K562 (cell line): ENCODE data around the gene YPEL1. TPM values are rescaled to one million over a fixed set of nuclear protein-coding genes. Genes with fewer than 3 reads are reported as not detected.

Source experiments
- ATAC-seq: fragments of 200-7000 bp; cut with Tn5 transposase; 3 replicates; pipeline ENCODE4 v1.9.1; 2020; ENCODE audit warnings: moderate library complexity
- BruUV-seq: library from RNA; stranded (reverse); fragments of 400-500 nt; replicated peaks from 2 replicates; lab custom pipeline; 2021; lab: Mats Ljungman, UMichigan
- CTCF ChIA-PET: fragments of 300-600 bp; formaldehyde crosslinking; extraction: SDS; loops from one replicate; lab custom pipeline; 2021; ENCODE audit warnings: low intra/inter-chr PET ratio; lab: Yijun Ruan, JAX
- POLR2A ChIA-PET: fragments of 300-600, 350-650 bp; sonication (Branson Sonifier 250); formaldehyde crosslinking; extraction: SDS; loops from one replicate; lab custom pipeline; 2021; ENCODE audit warnings: antibody characterized with exemption, inconsistent platforms; lab: Yijun Ruan, JAX
- DNase-seq, 4 experiments: peaks; one replicate each; pipeline versions ENCODE4 v3.0.0 to v3.0.0-alpha.2; 2011 to 2018; ENCODE audit warnings: low spot score in 3 of 4, mixed read lengths in 3 of 4; ENCODE audit errors: extremely low read depth in 1 of 4
- FAIRE-seq: peaks from 2 replicates; lab custom pipeline; 2011; peaks lifted over from hg19 to GRCh38; lab: Jason Lieb, UNC
- H2AFZ ChIP-seq: 2 replicates; pipeline ENCODE4 v1.6.0; 2011; ENCODE audit warnings: low read depth, low read length, control low read depth, inconsistent platforms
- H3K27ac ChIP-seq: fragments of 200-600 bp; 3 replicates; pipeline ENCODE4 v1.8.0; 2011; ENCODE audit warnings: low read depth, mild to moderate bottlenecking, control low read depth, inconsistent platforms, low read length, moderate library complexity, mixed read lengths; ENCODE audit errors: extremely low read depth
- H3K27me3 ChIP-seq, 2 experiments: fragments of 300-600 bp in 1 of 2; 2 replicates in 1 of 2; 3 replicates in 1 of 2; pipeline versions ENCODE4 v1.6.0 to v1.8.0; 2011; ENCODE audit warnings: inconsistent platforms in 2 of 2, low read length in 2 of 2, mild to moderate bottlenecking in 1 of 2, mixed read lengths in 1 of 2, moderate library complexity in 1 of 2; ENCODE audit not compliant: control insufficient read depth in 2 of 2, insufficient read depth in 2 of 2
- H3K36me3 ChIP-seq: fragments of 300-600 bp; 3 replicates; pipeline ENCODE4 v1.8.0; 2011; ENCODE audit warnings: mild to moderate bottlenecking, low read length, inconsistent platforms; ENCODE audit not compliant: control insufficient read depth, insufficient read depth
- H3K4me1 ChIP-seq, 2 experiments: fragments of 200-600 bp in 1 of 2; replicated peaks in 1 of 2; 2 replicates in 1 of 2; 3 replicates in 1 of 2; pipeline versions ENCODE4 v1.5.1 to v1.8.0; 2011; ENCODE audit warnings: inconsistent platforms in 2 of 2, low read length in 2 of 2, mild to moderate bottlenecking in 1 of 2, mixed read lengths in 1 of 2, moderate library complexity in 1 of 2; ENCODE audit not compliant: control insufficient read depth in 2 of 2, insufficient read depth in 2 of 2
- H3K4me2 ChIP-seq: 2 replicates; pipeline ENCODE4 v1.6.1; 2011; ENCODE audit warnings: low read length, control low read depth, inconsistent platforms, mixed read lengths; ENCODE audit not compliant: insufficient read depth
- H3K4me3 ChIP-seq: fragments of 200-600 bp; sonication (generic), shearing (Covaris generic); 2 replicates; pipeline ENCODE4 v1.5.1; 2016; ENCODE audit warnings: control low read depth, inconsistent platforms
- H3K79me2 ChIP-seq: fragments of 200-600 bp; 3 replicates; pipeline ENCODE4 v1.8.0; 2011; ENCODE audit warnings: low read length, inconsistent platforms; ENCODE audit not compliant: control insufficient read depth, insufficient read depth
- H3K9ac ChIP-seq, 2 experiments: 2 replicates each; pipeline versions ENCODE4 v1.6.0 to v1.6.1; 2011; ENCODE audit warnings: low read depth in 2 of 2, low read length in 2 of 2, control low read depth in 1 of 2, inconsistent platforms in 1 of 2, mild to moderate bottlenecking in 1 of 2, mixed read lengths in 1 of 2; ENCODE audit not compliant: insufficient read depth in 1 of 2
- H3K9me1 ChIP-seq: one replicate; pipeline ENCODE4 v1.6.0; 2011; ENCODE audit warnings: inconsistent platforms, mild to moderate bottlenecking, low read length, moderate library complexity; ENCODE audit not compliant: control insufficient read depth, insufficient read depth
- H3K9me3 ChIP-seq: replicated peaks from 2 replicates; pipeline ENCODE4 v1.5.1; 2011; ENCODE audit warnings: low read depth, low read length, inconsistent platforms; ENCODE audit not compliant: control insufficient read depth, insufficient read depth
- H4K20me1 ChIP-seq: replicated peaks from 2 replicates; pipeline ENCODE4 v1.6.1; 2011; ENCODE audit warnings: low read length, inconsistent platforms, mixed read lengths; ENCODE audit not compliant: control insufficient read depth, insufficient read depth
- KAT2B ChIP-seq: IDR thresholded peaks from one replicate; pipeline ENCODE4 v1.6.1; 2012; ENCODE audit warnings: low read depth, mild to moderate bottlenecking, control low read depth, inconsistent platforms, low read length, moderate library complexity
- MAFF ChIP-seq: IDR thresholded peaks from 2 replicates; pipeline ENCODE4 v1.6.1; 2012; ENCODE audit warnings: low read length, improper control_type of control experiment
- MIER1 ChIP-seq: fragments of 450-650 bp; IDR thresholded peaks from 2 replicates; pipeline ENCODE4 v1.6.1; 2016; ENCODE audit warnings: antibody characterized with exemption, mild to moderate bottlenecking, low read depth
- WGBS: fragments of 100-300 bp; shearing (Covaris generic); methylation state at CpG from one replicate; pipeline ENCODE4 v1.1.6; 2016; ENCODE audit warnings: low coverage, mixed read lengths; ENCODE audit not compliant: insufficient coverage; ENCODE audit errors: missing lambda C conversion rate; 5-methylcytosine and 5-hydroxymethylcytosine counted together
- in situ Hi-C: fragments of 300-500 bp; cut with MboI; formaldehyde crosslinking; loops from 4 replicates; pipeline ENCODE4 v1.15.0; 2018; ENCODE audit warnings: inconsistent platforms, mixed read lengths
- intact Hi-C: fragments of 100-400 bp; cut with micrococcal nuclease; formaldehyde crosslinking; loops from 2 replicates; pipeline ENCODE4 v1.14.2; 2022
- polyA plus RNA-seq, 8 experiments: library from polyadenylated mRNA; depleted of rRNA in 4 of 8; stranded (reverse) in 5 of 8; unstranded in 3 of 8; fragments of >200 nt; fragmentation: Nextera tagmentation in 2 of 8; fragmentation: Illumina TruSeq in 1 of 8; extraction: Ambion mirVana in 2 of 8; extraction: Trizol in 1 of 8; gene quantifications; 2 replicates each; pipeline versions ENCODE4 v1.2.1 to v1.2.3, GENCODE V29; 2011 to 2014; ENCODE audit warnings: inconsistent platforms in 1 of 8, missing spikeins in 1 of 8
- total RNA-seq, 7 experiments: library from RNA; depleted of rRNA in 6 of 7; stranded (reverse); fragments of >200 nt in 6 of 7; fragmentation: Illumina TruSeq in 2 of 7; extraction: Trizol in 2 of 7; gene quantifications; 2 replicates each; pipeline versions ENCODE4 v1.2.1 to v1.2.3, GENCODE V29; 2011 to 2021; ENCODE audit warnings: low replicate concordance in 1 of 7
- TF ChIP-seq, protein P1 (sequence below), 2 experiments: fragments of 450-650 bp in 1 of 2; sonication (generic) in 1 of 2; formaldehyde crosslinking; conservative IDR thresholded peaks; 2 replicates each; pipeline versions ENCODE4 v1.4.0 to v1.8.1; 2020 to 2022; ENCODE audit warnings: mild to moderate bottlenecking in 1 of 2, missing genetic modification reagents in 1 of 2
- TF ChIP-seq, protein P2 (sequence below): sonication (generic); formaldehyde crosslinking; IDR thresholded peaks from 2 replicates; pipeline ENCODE4 v1.8.1; 2023; ENCODE audit warnings: mild to moderate bottlenecking, missing genetic modification reagents
- TF ChIP-seq, protein P3 (sequence below): fragments of 250-450 bp; sonication (Bioruptor Pico); IDR thresholded peaks from 2 replicates; pipeline ENCODE4 v1.4.0; 2020; ENCODE audit warnings: borderline replicate concordance
- TF ChIP-seq, protein P4 (sequence below), 2 experiments: fragments of 450-650 bp in 1 of 2; sonication (generic) in 1 of 2; formaldehyde crosslinking in 1 of 2; IDR thresholded peaks in 1 of 2; conservative IDR thresholded peaks in 1 of 2; 2 replicates each; pipeline versions ENCODE4 v1.6.1 to v1.8.1; 2016 to 2023; ENCODE audit warnings: mild to moderate bottlenecking in 2 of 2, moderate library complexity in 2 of 2, inconsistent platforms in 1 of 2, missing genetic modification reagents in 1 of 2

YPEL1 gene
- total and polyA plus RNA-seq, 9 of the 15 experiments (the other 6 are each of a cell fraction or from before 2014, with no cell fraction given) = 0.07 to 2.2 (median 0.46) TPM

DNA sequence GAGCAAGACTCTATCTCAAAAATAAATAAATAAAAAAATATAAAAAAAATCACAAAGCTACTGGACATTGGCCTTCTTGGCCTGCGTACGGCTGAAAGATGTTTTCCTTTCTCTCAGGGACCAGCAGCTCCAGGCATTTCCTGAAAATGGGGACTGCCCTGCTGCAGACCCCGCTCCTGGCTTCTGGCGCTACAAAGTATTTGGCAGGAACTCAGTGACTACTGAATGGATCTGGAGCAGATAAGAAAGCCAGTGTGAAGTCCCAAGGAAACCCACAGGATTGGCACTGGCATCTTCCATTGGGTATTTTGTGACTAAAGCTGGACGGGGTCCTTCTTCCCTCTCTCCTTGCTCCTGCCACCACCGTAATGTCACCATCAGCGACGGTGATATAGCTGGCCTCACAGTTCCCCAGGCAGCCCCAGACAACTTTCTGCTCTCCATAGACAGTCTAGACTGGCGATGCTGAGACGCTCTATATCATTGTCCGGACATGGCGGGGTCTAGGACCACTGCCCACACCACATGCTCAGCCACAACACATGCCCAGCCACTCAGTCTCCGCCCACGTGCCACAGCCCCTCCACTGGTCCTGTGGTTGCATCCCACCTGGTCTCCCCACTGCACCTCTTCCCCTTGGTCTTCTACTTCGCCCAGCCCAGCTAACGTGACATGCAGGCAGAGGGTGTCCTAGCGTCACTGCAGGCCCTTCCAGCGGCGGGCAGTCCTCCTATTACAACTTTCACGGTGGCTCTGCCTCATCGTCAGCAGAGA lies 22.7 kb upstream of the YPEL1 start:
- no peak for FAIRE-seq

More for the DNA sequence above, 22.7 kb upstream of the YPEL1 start:
- no peak overlapping the region for H3K27ac ChIP-seq
- DNase-seq (no peak), ATAC-seq (no peak)
- no TSS peak for BruUV-seq
- CTCF ChIA-PET = no interaction called here
- peaks cover 20% of the 10 kb centered on the region for H3K9me1 ChIP-seq
- peaks cover 65% of the 10 kb centered on the region for H3K36me3 ChIP-seq
- peaks cover 40 to 44% of the 10 kb centered on the region in 2 experiments for H3K4me1 ChIP-seq
- H2AFZ ChIP-seq = no peak overlapping the region
- H3K79me2 ChIP-seq = no peaks in the 10 kb centered on the region
- no peaks in the 10 kb centered on the region for H3K9me3 ChIP-seq
- no peak overlapping the region for H3K4me2 ChIP-seq
- no peak for TF ChIP-seq MAFF
- TF ChIP-seq, protein P1, sequence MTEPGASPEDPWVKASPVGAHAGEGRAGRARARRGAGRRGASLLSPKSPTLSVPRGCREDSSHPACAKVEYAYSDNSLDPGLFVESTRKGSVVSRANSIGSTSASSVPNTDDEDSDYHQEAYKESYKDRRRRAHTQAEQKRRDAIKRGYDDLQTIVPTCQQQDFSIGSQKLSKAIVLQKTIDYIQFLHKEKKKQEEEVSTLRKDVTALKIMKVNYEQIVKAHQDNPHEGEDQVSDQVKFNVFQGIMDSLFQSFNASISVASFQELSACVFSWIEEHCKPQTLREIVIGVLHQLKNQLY (CRISPR knock-in tag; conservative IDR thresholded peaks at IDR 0.05) = peak in 1 of 2 experiments; percentile 31; a peak in 1 of 4 replicates
- TF ChIP-seq, protein P2, sequence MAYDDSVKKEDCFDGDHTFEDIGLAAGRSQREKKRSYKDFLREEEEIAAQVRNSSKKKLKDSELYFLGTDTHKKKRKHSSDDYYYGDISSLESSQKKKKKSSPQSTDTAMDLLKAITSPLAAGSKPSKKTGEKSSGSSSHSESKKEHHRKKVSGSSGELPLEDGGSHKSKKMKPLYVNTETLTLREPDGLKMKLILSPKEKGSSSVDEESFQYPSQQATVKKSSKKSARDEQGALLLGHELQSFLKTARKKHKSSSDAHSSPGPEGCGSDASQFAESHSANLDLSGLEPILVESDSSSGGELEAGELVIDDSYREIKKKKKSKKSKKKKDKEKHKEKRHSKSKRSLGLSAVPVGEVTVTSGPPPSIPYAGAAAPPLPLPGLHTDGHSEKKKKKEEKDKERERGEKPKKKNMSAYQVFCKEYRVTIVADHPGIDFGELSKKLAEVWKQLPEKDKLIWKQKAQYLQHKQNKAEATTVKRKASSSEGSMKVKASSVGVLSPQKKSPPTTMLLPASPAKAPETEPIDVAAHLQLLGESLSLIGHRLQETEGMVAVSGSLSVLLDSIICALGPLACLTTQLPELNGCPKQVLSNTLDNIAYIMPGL (CRISPR knock-in tag) = peak; percentile 67; the same call in 1 of the 2 replicates
- TF ChIP-seq MIER1 = no peak
- TF ChIP-seq, protein P3, sequence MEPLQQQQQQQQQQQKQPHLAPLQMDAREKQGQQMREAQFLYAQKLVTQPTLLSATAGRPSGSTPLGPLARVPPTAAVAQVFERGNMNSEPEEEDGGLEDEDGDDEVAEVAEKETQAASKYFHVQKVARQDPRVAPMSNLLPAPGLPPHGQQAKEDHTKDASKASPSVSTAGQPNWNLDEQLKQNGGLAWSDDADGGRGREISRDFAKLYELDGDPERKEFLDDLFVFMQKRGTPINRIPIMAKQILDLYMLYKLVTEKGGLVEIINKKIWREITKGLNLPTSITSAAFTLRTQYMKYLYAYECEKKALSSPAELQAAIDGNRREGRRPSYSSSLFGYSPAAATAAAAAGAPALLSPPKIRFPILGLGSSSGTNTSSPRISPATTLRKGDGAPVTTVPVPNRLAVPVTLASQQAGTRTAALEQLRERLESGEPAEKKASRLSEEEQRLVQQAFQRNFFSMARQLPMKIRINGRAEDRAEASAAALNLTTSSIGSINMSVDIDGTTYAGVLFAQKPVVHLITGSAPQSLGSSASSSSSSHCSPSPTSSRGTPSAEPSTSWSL (CRISPR knock-in tag) = no peak
- no peak for TF ChIP-seq KAT2B
- TF ChIP-seq, protein P4, sequence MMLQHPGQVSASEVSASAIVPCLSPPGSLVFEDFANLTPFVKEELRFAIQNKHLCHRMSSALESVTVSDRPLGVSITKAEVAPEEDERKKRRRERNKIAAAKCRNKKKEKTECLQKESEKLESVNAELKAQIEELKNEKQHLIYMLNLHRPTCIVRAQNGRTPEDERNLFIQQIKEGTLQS (IDR thresholded peaks at IDR 0.05) = no peak
- TF ChIP-seq, protein P4 (CRISPR knock-in tag; conservative IDR thresholded peaks at IDR 0.05) = no peak
- H3K9ac ChIP-seq = peak overlapping the region in 1 of 2 experiments; percentile 13; a peak in 2 of 4 replicates
- no peak overlapping the region for H3K4me3 ChIP-seq
- in situ Hi-C loops (no loop called here), intact Hi-C loops (loop anchor here (10.0 kb wide), 1 partner anchor 797 kb away; the partner anchor contains the start of gene PRAME)
- H3K27me3 ChIP-seq = no peaks in the 10 kb centered on the region
- WGBS = 94% methylated on average over 21 of the region's 21 CpGs
- peaks cover 7% of the 10 kb centered on the region; the same call in 1 of the 2 replicates for H4K20me1 ChIP-seq
- POLR2A ChIA-PET = interaction anchor here (0.5 to 16.6 kb wide), 27 partner anchors 8 to 815 kb away, joined by 3 to 258 read pairs (median 3); no protein-coding TSS in a partner anchor
